HG03045 (cell line): ENCODE data around the gene VAC14.
"Not testable (repeated sequence)": the region's sequence is repeated elsewhere in the genome, so short reads cannot be mapped to it uniquely, and the experiment has no call there.

Experiments
- ATAC-seq: cut with Tn5 transposase; IDR thresholded peaks from one replicate; pipeline ENCODE4 v1.9.1; 2021; ENCODE audit warnings: mild to moderate bottlenecking, moderate library complexity; ENCODE audit not compliant: unreplicated experiment

VAC14 gene

GRCh38 chr16:70800781-70801480 lies at the start of gene VAC14:
TSS of gene VAC14 (minus strand) at chr16:70801158. CDS start at chr16:70800900, 258 bp downstream.
- ATAC-seq = peak; percentile 95

GRCh38 chr16:70823498-70824118 lies 22.6 kb upstream of the VAC14 start:
- not testable (repeated sequence) for ATAC-seq

- not testable (repeated sequence) for ATAC-seq
Measured at GRCh38 chr16:70822734-70823133, 21.8 kb upstream of the VAC14 start.

GRCh38 chr16:70818088-70818487 lies 17.1 kb upstream of the VAC14 start:
- ATAC-seq = not testable (repeated sequence)

- ATAC-seq = peak; percentile 56
Measured at GRCh38 chr16:70809392-70810060, 8.6 kb upstream of the VAC14 start.

GRCh38 chr16:70808371-70808770 lies 7.4 kb upstream of the VAC14 start:
- ATAC-seq = no peak

- no peak for ATAC-seq
Measured at GRCh38 chr16:70805787-70806186, 4.8 kb upstream of the VAC14 start.

GRCh38 chr16:70805380-70805779 lies 4.4 kb upstream of the VAC14 start:
- no peak for ATAC-seq

GRCh38 chr16:70804734-70805169 lies 3.8 kb upstream of the VAC14 start:
- no peak for ATAC-seq

GRCh38 chr16:70804153-70804733 lies 3.3 kb upstream of the VAC14 start:
- ATAC-seq = no peak

GRCh38 chr16:70803319-70803718 lies 2.4 kb upstream of the VAC14 start:
- ATAC-seq = no peak

GRCh38 chr16:70801611-70802010 lies 653 bp upstream of the VAC14 start:
- ATAC-seq = no peak

GRCh38 chr16:70800311-70800710 lies 647 bp downstream of the VAC14 start:
- ATAC-seq = no peak

GRCh38 chr16:70796301-70796700 lies 4.7 kb downstream of the VAC14 start:
- ATAC-seq = no peak

GRCh38 chr16:70795296-70795912 lies 5.6 kb downstream of the VAC14 start:
- no peak for ATAC-seq

GRCh38 chr16:70793851-70794502 lies 7.0 kb downstream of the VAC14 start:
- ATAC-seq = peak; percentile 47

GRCh38 chr16:70790815-70791214 lies 10.1 kb downstream of the VAC14 start:
- no peak for ATAC-seq

GRCh38 chr16:70789595-70790447 lies 11.1 kb downstream of the VAC14 start:
- ATAC-seq = no peak

- no peak for ATAC-seq
Measured at GRCh38 chr16:70788668-70789594, 12.0 kb downstream of the VAC14 start.
